ENCODE data around the gene MDGA2. TPM values are rescaled to one million over a fixed set of nuclear protein-coding genes. Genes with fewer than 3 reads are reported as not detected.

The MDGA2 gene
- total and polyA plus RNA-seq, 2 donors (not counting 1 experiment from before 2014, with no cell fraction given), result not detected

- no peaks in the 10 kb centered on the region for H3K36me3 ChIP-seq (ENCODE audit: control insufficient read depth, insufficient read depth, low read length)
- DNase-seq (ENCODE audit: low read depth in 2 of 2), result no peak
- no peak overlapping the region for H3K27ac ChIP-seq (ENCODE audit: insufficient read depth, low read length)
- H3K79me2 ChIP-seq (ENCODE audit: control insufficient read depth, insufficient read depth, low read length), result no peaks in the 10 kb centered on the region
- no peak overlapping the region for H2AFZ ChIP-seq (ENCODE audit: low read length)
- no peaks in the 10 kb centered on the region for H3K4me1 ChIP-seq (ENCODE audit: control insufficient read depth, extremely low read depth, insufficient read depth, low read length)
- H4K20me1 ChIP-seq (ENCODE audit: control insufficient read depth, extremely low read depth, insufficient read depth, low read length), result no peaks in the 10 kb centered on the region
- H3K4me3 ChIP-seq (replicated peaks in 1 of 4; ENCODE audit: control extremely low read depth in 1 of 4, insufficient read depth in 1 of 4, low read depth in 3 of 4, low read length in 4 of 4), result no peak overlapping the region
- no peak overlapping the region for H3K4me2 ChIP-seq (ENCODE audit: extremely low read depth, insufficient read depth, low read length)
- no peak overlapping the region for H3K9ac ChIP-seq (ENCODE audit: insufficient read depth, low read length)
- no peaks in the 10 kb centered on the region for H3K9me3 ChIP-seq (ENCODE audit: control insufficient read depth, insufficient read depth, low read depth, low read length)
- no peaks in the 10 kb centered on the region for H3K27me3 ChIP-seq (ENCODE audit: control insufficient read depth, insufficient read depth, low read length)
- no peak for TF ChIP-seq EZH2 (IDR thresholded peaks at IDR 0.05; ENCODE audit: low read length, missing control alignments)
- TF ChIP-seq, protein P1, sequence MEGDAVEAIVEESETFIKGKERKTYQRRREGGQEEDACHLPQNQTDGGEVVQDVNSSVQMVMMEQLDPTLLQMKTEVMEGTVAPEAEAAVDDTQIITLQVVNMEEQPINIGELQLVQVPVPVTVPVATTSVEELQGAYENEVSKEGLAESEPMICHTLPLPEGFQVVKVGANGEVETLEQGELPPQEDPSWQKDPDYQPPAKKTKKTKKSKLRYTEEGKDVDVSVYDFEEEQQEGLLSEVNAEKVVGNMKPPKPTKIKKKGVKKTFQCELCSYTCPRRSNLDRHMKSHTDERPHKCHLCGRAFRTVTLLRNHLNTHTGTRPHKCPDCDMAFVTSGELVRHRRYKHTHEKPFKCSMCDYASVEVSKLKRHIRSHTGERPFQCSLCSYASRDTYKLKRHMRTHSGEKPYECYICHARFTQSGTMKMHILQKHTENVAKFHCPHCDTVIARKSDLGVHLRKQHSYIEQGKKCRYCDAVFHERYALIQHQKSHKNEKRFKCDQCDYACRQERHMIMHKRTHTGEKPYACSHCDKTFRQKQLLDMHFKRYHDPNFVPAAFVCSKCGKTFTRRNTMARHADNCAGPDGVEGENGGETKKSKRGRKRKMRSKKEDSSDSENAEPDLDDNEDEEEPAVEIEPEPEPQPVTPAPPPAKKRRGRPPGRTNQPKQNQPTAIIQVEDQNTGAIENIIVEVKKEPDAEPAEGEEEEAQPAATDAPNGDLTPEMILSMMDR (conservative IDR thresholded peaks at IDR 0.05 in 1 of 2, IDR thresholded peaks at IDR 0.05 in 1 of 2; ENCODE audit: low read depth in 1 of 2, low read length in 2 of 2), result no peak
Measured at GRCh38 chr14:47039336-47039735, 636.1 kb downstream of the MDGA2 start.

GRCh38 chr14:47022721-47023120, 652.7 kb downstream of the MDGA2 start:
- H3K27me3 ChIP-seq (ENCODE audit: control insufficient read depth, insufficient read depth, low read length), result no peaks in the 10 kb centered on the region
- H2AFZ ChIP-seq (ENCODE audit: low read length), result no peak overlapping the region
- no peaks in the 10 kb centered on the region for H3K79me2 ChIP-seq (ENCODE audit: control insufficient read depth, insufficient read depth, low read length)
- no peaks in the 10 kb centered on the region for H3K36me3 ChIP-seq (ENCODE audit: control insufficient read depth, insufficient read depth, low read length)
- no peaks in the 10 kb centered on the region for H3K4me1 ChIP-seq (ENCODE audit: control insufficient read depth, extremely low read depth, insufficient read depth, low read length)
- H3K4me3 ChIP-seq (replicated peaks in 1 of 4; ENCODE audit: control extremely low read depth in 1 of 4, insufficient read depth in 1 of 4, low read depth in 3 of 4, low read length in 4 of 4), result no peak overlapping the region
- no peak for DNase-seq (ENCODE audit: low read depth in 2 of 2)
- no peaks in the 10 kb centered on the region for H4K20me1 ChIP-seq (ENCODE audit: control insufficient read depth, extremely low read depth, insufficient read depth, low read length)
- H3K4me2 ChIP-seq (ENCODE audit: extremely low read depth, insufficient read depth, low read length), result no peak overlapping the region
- no peak overlapping the region for H3K9ac ChIP-seq (ENCODE audit: insufficient read depth, low read length)
- H3K27ac ChIP-seq (ENCODE audit: insufficient read depth, low read length), result no peak overlapping the region
- H3K9me3 ChIP-seq (ENCODE audit: control insufficient read depth, insufficient read depth, low read depth, low read length), result no peaks in the 10 kb centered on the region
- TF ChIP-seq, protein P1 (conservative IDR thresholded peaks at IDR 0.05 in 1 of 2, IDR thresholded peaks at IDR 0.05 in 1 of 2; ENCODE audit: low read depth in 1 of 2, low read length in 2 of 2), result no peak
- TF ChIP-seq EZH2 (IDR thresholded peaks at IDR 0.05; ENCODE audit: low read length, missing control alignments), result no peak

DNA sequence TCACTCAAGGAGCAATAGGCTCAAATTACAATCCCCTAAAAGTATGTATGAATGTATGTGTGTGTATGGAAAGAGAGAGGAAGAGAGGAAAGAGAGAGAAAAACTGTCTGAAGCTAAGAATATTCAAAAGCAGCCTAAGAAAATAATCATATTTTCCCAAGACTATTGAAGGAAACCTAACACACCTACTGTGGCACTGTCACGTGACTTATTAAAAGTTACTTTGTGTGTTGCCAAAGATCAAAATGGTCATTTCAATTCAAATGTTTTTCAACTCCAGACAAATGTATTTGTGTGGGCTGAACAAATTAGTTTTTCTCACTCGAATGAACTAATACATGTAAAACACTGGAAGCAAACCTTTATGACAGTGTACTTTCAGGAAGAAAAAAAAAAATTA, 654.9 kb downstream of the MDGA2 start:
- H3K36me3 ChIP-seq (ENCODE audit: control insufficient read depth, insufficient read depth, low read length), result no peaks in the 10 kb centered on the region
- H3K27me3 ChIP-seq (ENCODE audit: control insufficient read depth, insufficient read depth, low read length), result no peaks in the 10 kb centered on the region
- no peak overlapping the region for H3K4me2 ChIP-seq (ENCODE audit: extremely low read depth, insufficient read depth, low read length)
- TF ChIP-seq, protein P1 (conservative IDR thresholded peaks at IDR 0.05 in 1 of 2, IDR thresholded peaks at IDR 0.05 in 1 of 2; ENCODE audit: low read depth in 1 of 2, low read length in 2 of 2), result no peak
- no peak for TF ChIP-seq EZH2 (IDR thresholded peaks at IDR 0.05; ENCODE audit: low read length, missing control alignments)
- H3K27ac ChIP-seq (ENCODE audit: insufficient read depth, low read length), result no peak overlapping the region
- H3K9ac ChIP-seq (ENCODE audit: insufficient read depth, low read length), result no peak overlapping the region
- no peak for DNase-seq (ENCODE audit: low read depth in 2 of 2)
- no peaks in the 10 kb centered on the region for H4K20me1 ChIP-seq (ENCODE audit: control insufficient read depth, extremely low read depth, insufficient read depth, low read length)
- H3K4me1 ChIP-seq (ENCODE audit: control insufficient read depth, extremely low read depth, insufficient read depth, low read length), result no peaks in the 10 kb centered on the region
- no peaks in the 10 kb centered on the region for H3K79me2 ChIP-seq (ENCODE audit: control insufficient read depth, insufficient read depth, low read length)
- H3K9me3 ChIP-seq (ENCODE audit: control insufficient read depth, insufficient read depth, low read depth, low read length), result no peaks in the 10 kb centered on the region
- H2AFZ ChIP-seq (ENCODE audit: low read length), result no peak overlapping the region
- no peak overlapping the region for H3K4me3 ChIP-seq (replicated peaks in 1 of 4; ENCODE audit: control extremely low read depth in 1 of 4, insufficient read depth in 1 of 4, low read depth in 3 of 4, low read length in 4 of 4)
